Loucy (cell line): ENCODE data around the gene SLC17A5.

ENCODE experiments used
- H2AFZ ChIP-seq: fragments of 200-600 bp; sonication (generic); 2 replicates; pipeline ENCODE4 v1.6.0; 2016; ENCODE audit warnings: antibody characterized with exemption, mild to moderate bottlenecking, low read length, moderate library complexity
- H3F3A ChIP-seq: fragments of 200-600 bp; 2 replicates; pipeline ENCODE4 v1.6.0; 2016; ENCODE audit warnings: antibody characterized with exemption, low read depth, mild to moderate bottlenecking
- H3K27me3 ChIP-seq: fragments of 200-600 bp; sonication (generic); 2 replicates; pipeline ENCODE4 v1.6.1; 2014; ENCODE audit warnings: low read length, mild to moderate bottlenecking; ENCODE audit not compliant: insufficient read depth, poor library complexity, severe bottlenecking
- H3K36me3 ChIP-seq: fragments of 200-600 bp; sonication (generic); 2 replicates; pipeline ENCODE4 v1.6.1; 2016; ENCODE audit warnings: low read length; ENCODE audit not compliant: insufficient read depth
- H3K4me1 ChIP-seq: fragments of 200-600 bp; sonication (generic); 2 replicates; pipeline ENCODE4 v1.5.1; 2014; ENCODE audit warnings: low read length, mild to moderate bottlenecking; ENCODE audit not compliant: insufficient read depth, poor library complexity, severe bottlenecking
- H3K4me2 ChIP-seq: fragments of 200-600 bp; sonication (generic); 2 replicates; pipeline ENCODE4 v1.6.0; 2014; ENCODE audit warnings: antibody characterized with exemption, low read length, low read depth, mild to moderate bottlenecking; ENCODE audit not compliant: poor library complexity, severe bottlenecking
- H3K4me3 ChIP-seq: fragments of 200-600 bp; sonication (generic); 2 replicates; pipeline ENCODE4 v1.5.1; 2014; ENCODE audit warnings: low read length, mild to moderate bottlenecking, mixed read lengths; ENCODE audit not compliant: poor library complexity, severe bottlenecking
- H3K79me2 ChIP-seq: fragments of 200-600 bp; sonication (generic); 2 replicates; pipeline ENCODE4 v1.6.1; 2014; ENCODE audit warnings: low read length; ENCODE audit not compliant: insufficient read depth
- H3K9ac ChIP-seq: fragments of 200-600 bp; sonication (generic); 2 replicates; pipeline ENCODE4 v1.6.0; 2014; ENCODE audit warnings: mild to moderate bottlenecking, low read depth, low read length, moderate library complexity; ENCODE audit not compliant: poor library complexity, severe bottlenecking
- H3K9me2 ChIP-seq: fragments of 200-600 bp; sonication (generic); replicated peaks from 2 replicates; pipeline ENCODE4 v1.6.1; 2016; ENCODE audit warnings: low read depth, low read length, mixed read lengths
- H3K9me3 ChIP-seq: fragments of 200-600 bp; sonication (generic); 2 replicates; pipeline ENCODE4 v1.6.1; 2014; ENCODE audit warnings: mild to moderate bottlenecking, antibody characterized with exemption, low read length, low read depth; ENCODE audit not compliant: insufficient read depth
- H4K20me1 ChIP-seq: fragments of 200-600 bp; sonication (generic); 2 replicates; pipeline ENCODE4 v1.6.0; 2014; ENCODE audit warnings: antibody characterized with exemption, low read length, mild to moderate bottlenecking; ENCODE audit not compliant: insufficient read depth, poor library complexity, severe bottlenecking
- EZH2phosphoT487 ChIP-seq: fragments of 200-600 bp; IDR thresholded peaks from 2 replicates; pipeline ENCODE4 v1.6.1; 2018; ENCODE audit warnings: antibody characterized with exemption, mild to moderate bottlenecking, moderate library complexity, borderline replicate concordance
- TF ChIP-seq, protein P1 (sequence below): fragments of 200-600 bp; sonication (generic); conservative IDR thresholded peaks from 2 replicates; pipeline ENCODE4 v1.5.1; 2014; ENCODE audit warnings: mild to moderate bottlenecking, antibody characterized with exemption, low read length

SLC17A5 gene, protein sequence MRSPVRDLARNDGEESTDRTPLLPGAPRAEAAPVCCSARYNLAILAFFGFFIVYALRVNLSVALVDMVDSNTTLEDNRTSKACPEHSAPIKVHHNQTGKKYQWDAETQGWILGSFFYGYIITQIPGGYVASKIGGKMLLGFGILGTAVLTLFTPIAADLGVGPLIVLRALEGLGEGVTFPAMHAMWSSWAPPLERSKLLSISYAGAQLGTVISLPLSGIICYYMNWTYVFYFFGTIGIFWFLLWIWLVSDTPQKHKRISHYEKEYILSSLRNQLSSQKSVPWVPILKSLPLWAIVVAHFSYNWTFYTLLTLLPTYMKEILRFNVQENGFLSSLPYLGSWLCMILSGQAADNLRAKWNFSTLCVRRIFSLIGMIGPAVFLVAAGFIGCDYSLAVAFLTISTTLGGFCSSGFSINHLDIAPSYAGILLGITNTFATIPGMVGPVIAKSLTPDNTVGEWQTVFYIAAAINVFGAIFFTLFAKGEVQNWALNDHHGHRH

DNA sequence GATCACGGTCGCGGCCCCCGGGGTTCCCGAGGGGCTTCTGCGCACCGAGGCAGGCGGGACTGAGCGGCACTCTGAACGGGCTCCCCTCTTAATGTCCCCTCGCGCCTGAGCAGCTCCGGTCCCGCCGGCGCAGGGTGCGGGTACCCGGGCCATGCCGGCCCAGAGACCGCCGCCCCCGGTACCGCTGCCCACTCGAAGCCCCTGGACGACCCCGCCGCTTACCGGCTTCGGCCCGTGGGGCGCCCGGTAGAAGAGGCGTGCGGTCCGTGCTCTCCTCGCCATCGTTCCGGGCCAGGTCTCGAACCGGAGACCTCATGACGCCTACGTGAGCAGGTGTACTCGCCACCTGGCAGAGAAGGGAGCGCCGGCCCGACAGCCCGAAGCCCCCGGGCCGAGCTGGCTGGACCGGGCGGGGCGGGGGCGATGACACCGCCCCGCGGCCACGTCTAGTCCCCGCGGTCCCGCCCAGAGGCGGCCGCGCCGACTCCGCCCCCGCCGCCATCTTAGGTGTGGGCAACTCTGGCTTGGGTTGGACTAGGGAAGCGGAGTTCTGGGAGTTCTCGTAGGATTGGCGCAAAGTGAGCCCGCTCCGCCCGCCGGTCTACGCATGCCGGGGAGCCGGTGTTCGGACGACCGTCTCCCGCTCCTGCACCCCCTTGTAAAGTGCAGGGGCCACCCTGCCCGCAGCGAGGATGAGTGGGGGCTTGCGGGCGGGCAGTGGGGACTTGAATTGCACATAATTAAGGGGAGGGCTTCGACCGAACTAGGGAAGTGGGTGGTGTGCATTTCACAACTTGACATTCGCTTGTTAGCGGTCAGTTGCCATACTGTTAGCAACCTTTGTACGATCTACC is at the start of gene SLC17A5:
Gene SLC17A5, minus strand, starts transcription at position 422 of the 854 bp plus-strand sequence. Its CDS starts 106 bp downstream, at position 316.
- peaks cover 5% of the 10 kb centered on the region; the same call in 1 of the 2 replicates for H3F3A ChIP-seq
- H3K9me2 ChIP-seq, result no peaks in the 10 kb centered on the region
- no peaks in the 10 kb centered on the region for H3K9me3 ChIP-seq
- no peaks in the 10 kb centered on the region for H4K20me1 ChIP-seq
- H3K4me3 ChIP-seq, result peak within 1 kb of the TSS; percentile 91
- H3K36me3 ChIP-seq, result no peaks in the 10 kb centered on the region
- H3K9ac ChIP-seq, result peak within 1 kb of the TSS; percentile 85
- peak within 1 kb of the TSS; percentile 98 for H2AFZ ChIP-seq
- H3K4me2 ChIP-seq, result peak within 1 kb of the TSS; percentile 90
- peaks cover 19% of the 10 kb centered on the region; the same call in 1 of the 2 replicates for H3K79me2 ChIP-seq
- H3K27me3 ChIP-seq, result no peaks in the 10 kb centered on the region
- peaks cover 13% of the 10 kb centered on the region for H3K4me1 ChIP-seq
- TF ChIP-seq, protein P1, sequence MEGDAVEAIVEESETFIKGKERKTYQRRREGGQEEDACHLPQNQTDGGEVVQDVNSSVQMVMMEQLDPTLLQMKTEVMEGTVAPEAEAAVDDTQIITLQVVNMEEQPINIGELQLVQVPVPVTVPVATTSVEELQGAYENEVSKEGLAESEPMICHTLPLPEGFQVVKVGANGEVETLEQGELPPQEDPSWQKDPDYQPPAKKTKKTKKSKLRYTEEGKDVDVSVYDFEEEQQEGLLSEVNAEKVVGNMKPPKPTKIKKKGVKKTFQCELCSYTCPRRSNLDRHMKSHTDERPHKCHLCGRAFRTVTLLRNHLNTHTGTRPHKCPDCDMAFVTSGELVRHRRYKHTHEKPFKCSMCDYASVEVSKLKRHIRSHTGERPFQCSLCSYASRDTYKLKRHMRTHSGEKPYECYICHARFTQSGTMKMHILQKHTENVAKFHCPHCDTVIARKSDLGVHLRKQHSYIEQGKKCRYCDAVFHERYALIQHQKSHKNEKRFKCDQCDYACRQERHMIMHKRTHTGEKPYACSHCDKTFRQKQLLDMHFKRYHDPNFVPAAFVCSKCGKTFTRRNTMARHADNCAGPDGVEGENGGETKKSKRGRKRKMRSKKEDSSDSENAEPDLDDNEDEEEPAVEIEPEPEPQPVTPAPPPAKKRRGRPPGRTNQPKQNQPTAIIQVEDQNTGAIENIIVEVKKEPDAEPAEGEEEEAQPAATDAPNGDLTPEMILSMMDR, result no peak
- no peak for TF ChIP-seq EZH2phosphoT487

DNA sequence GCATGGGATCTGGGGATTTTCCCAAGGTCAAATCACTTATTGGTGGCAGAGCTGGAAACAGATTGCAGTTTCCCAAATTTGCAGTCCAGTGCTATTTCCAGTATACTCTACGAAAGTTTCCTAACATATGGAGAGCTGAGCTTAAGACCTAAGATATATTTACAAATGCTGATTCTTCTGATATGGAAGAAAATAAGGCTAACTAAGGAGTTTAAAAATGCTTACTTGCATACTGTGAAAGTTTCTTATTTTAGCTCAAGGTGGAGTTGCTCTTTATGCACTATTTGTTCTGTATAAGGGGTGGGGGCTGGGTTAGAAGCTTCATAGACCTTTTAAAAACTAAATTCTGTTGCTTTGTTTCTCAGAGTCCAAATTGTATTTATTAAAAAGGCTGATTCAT is 49.7 kb upstream of the SLC17A5 start:
- H3K79me2 ChIP-seq, result peaks cover 22% of the 10 kb centered on the region; the same call in 1 of the 2 replicates
- H3K9me3 ChIP-seq, result no peaks in the 10 kb centered on the region
- H4K20me1 ChIP-seq, result no peaks in the 10 kb centered on the region
- no peaks in the 10 kb centered on the region for H3K27me3 ChIP-seq
- no peaks in the 10 kb centered on the region for H3F3A ChIP-seq
- H3K4me3 ChIP-seq, result no peak overlapping the region
- no peak overlapping the region for H3K9ac ChIP-seq
- no peak overlapping the region for H2AFZ ChIP-seq
- peaks cover 53% of the 10 kb centered on the region for H3K4me1 ChIP-seq
- peaks cover 14% of the 10 kb centered on the region; the same call in 1 of the 2 replicates for H3K36me3 ChIP-seq
- TF ChIP-seq EZH2phosphoT487, result no peak
- TF ChIP-seq, protein P1, result no peak
- H3K9me2 ChIP-seq, result no peaks in the 10 kb centered on the region
- H3K4me2 ChIP-seq, result no peak overlapping the region

DNA sequence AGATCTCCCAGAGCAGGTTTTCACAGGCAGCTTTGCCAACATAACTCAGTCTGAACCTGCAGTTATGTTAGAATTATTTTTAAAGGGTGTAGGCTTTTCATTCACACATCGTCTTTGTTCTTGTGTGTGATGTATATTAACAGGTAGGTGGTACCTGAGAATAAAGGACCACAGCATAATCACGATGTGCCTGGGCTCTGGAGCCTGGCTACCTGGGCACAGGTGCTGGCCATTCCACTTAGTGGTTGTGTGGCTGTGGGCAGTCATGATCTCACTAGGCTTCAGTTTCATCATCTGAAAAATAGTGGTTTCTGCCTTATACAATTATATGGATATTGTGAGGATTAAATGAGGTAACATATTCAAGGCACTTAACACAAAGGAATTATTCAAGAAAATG is 48.7 kb upstream of the SLC17A5 start:
- no peaks in the 10 kb centered on the region for H3K9me3 ChIP-seq
- H3K9ac ChIP-seq, result no peak overlapping the region
- no peak for TF ChIP-seq EZH2phosphoT487
- TF ChIP-seq, protein P1, result no peak
- peak overlapping the region; percentile 50 for H3K4me2 ChIP-seq
- H3K4me1 ChIP-seq, result peaks cover 64% of the 10 kb centered on the region
- H3K27me3 ChIP-seq, result no peaks in the 10 kb centered on the region
- no peak overlapping the region for H2AFZ ChIP-seq
- H3K36me3 ChIP-seq, result peaks cover 14% of the 10 kb centered on the region; the same call in 1 of the 2 replicates
- H3F3A ChIP-seq, result no peaks in the 10 kb centered on the region
- no peaks in the 10 kb centered on the region for H3K9me2 ChIP-seq
- H3K4me3 ChIP-seq, result no peak overlapping the region
- peaks cover 29% of the 10 kb centered on the region; the same call in 1 of the 2 replicates for H3K79me2 ChIP-seq
- H4K20me1 ChIP-seq, result no peaks in the 10 kb centered on the region
